H1 (cell line): ENCODE measurements around the gene TEAD4. TPM values are rescaled to one million over a fixed set of nuclear protein-coding genes. Genes with fewer than 3 reads are reported as not detected.

Experiments
- CTCF ChIA-PET: fragments of 300-600 bp; sonication (Branson Sonifier 250); formaldehyde crosslinking; loops from one replicate; lab custom pipeline; 2021; ENCODE audit not compliant: partially characterized antibody; lab: Charles Lee
- POLR2A ChIA-PET: fragments of 300-600 bp; sonication (Branson Sonifier 250); formaldehyde crosslinking; loops from one replicate; lab custom pipeline; 2021; ENCODE audit warnings: inconsistent platforms; ENCODE audit not compliant: partially characterized antibody; lab: Charles Lee
- DNase-seq, 2 experiments: peaks; one replicate each; pipeline versions ENCODE4 v3.0.0 to v3.0.0-alpha.2; 2010 to 2022; ENCODE audit warnings: low spot score in 2 of 2, low read depth in 1 of 2, mixed read lengths in 1 of 2
- FAIRE-seq: peaks from 2 replicates; lab custom pipeline; 2011; peaks lifted over from hg19 to GRCh38; lab: Jason Lieb, UNC
- H2AFZ ChIP-seq: 2 replicates; pipeline ENCODE4 v1.8.1; 2012; ENCODE audit warnings: low read length, inconsistent platforms
- H2AK5ac ChIP-seq: 2 replicates; pipeline ENCODE4 v1.6.1; 2013; ENCODE audit warnings: low read depth, low read length
- H2BK120ac ChIP-seq: replicated peaks from 2 replicates; pipeline ENCODE3; 2013; ENCODE audit warnings: low read depth, low read length, inconsistent platforms
- H2BK12ac ChIP-seq: 2 replicates; pipeline ENCODE4 v1.6.1; 2013; ENCODE audit warnings: low read depth, low read length
- H2BK15ac ChIP-seq: 2 replicates; pipeline ENCODE4 v1.6.1; 2013; ENCODE audit warnings: low read length
- H2BK20ac ChIP-seq: 2 replicates; pipeline ENCODE4 v1.6.1; 2013; ENCODE audit warnings: low read length
- H2BK5ac ChIP-seq: 2 replicates; pipeline ENCODE4 v1.6.1; 2013; ENCODE audit warnings: low read depth, low read length
- H3K14ac ChIP-seq: 2 replicates; pipeline ENCODE4 v1.6.1; 2013; ENCODE audit warnings: inconsistent platforms; ENCODE audit not compliant: insufficient read length
- H3K18ac ChIP-seq: 2 replicates; pipeline ENCODE4 v1.6.1; 2013; ENCODE audit warnings: low read length; ENCODE audit errors: extremely low read depth
- H3K23ac ChIP-seq: 2 replicates; pipeline ENCODE4 v1.6.1; 2013; ENCODE audit warnings: inconsistent platforms; ENCODE audit not compliant: insufficient read length
- H3K23me2 ChIP-seq: 2 replicates; pipeline ENCODE4 v1.6.1; 2013; ENCODE audit warnings: low read depth, low read length
- H3K27ac ChIP-seq: 2 replicates; pipeline ENCODE4 v1.6.1; 2011; ENCODE audit warnings: low read depth, low read length, inconsistent platforms
- H3K27me3 ChIP-seq, 4 experiments: replicated peaks in 1 of 4; 1 replicate in 1 of 4; 2 replicates in 3 of 4; pipeline versions ENCODE4 v1.6.1 to v1.8.1; 2011 to 2013; ENCODE audit warnings: low read length in 3 of 4, mild to moderate bottlenecking in 3 of 4, inconsistent platforms in 2 of 4, mixed read lengths in 2 of 4, moderate library complexity in 1 of 4; ENCODE audit not compliant: control insufficient read depth in 3 of 4, insufficient read depth in 3 of 4; ENCODE audit errors: extremely low read depth in 1 of 4
- H3K36me3 ChIP-seq, 4 experiments: 2 replicates each; pipeline versions ENCODE4 v1.6.1 to v1.8.1; 2011 to 2013; ENCODE audit warnings: mild to moderate bottlenecking in 4 of 4, low read length in 3 of 4, moderate library complexity in 2 of 4, control low read depth in 1 of 4, inconsistent platforms in 1 of 4; ENCODE audit not compliant: insufficient read depth in 4 of 4, control insufficient read depth in 2 of 4
- H3K4ac ChIP-seq: replicated peaks from 2 replicates; pipeline ENCODE3; 2013; ENCODE audit warnings: low read length, low read depth, mixed read lengths, inconsistent platforms; ENCODE audit not compliant: insufficient read length
- H3K4me1 ChIP-seq, 4 experiments: replicated peaks in 1 of 4; 1 replicate in 1 of 4; 2 replicates in 3 of 4; pipeline versions ENCODE4 v1.6.1 to v1.8.1; 2011 to 2013; ENCODE audit warnings: low read length in 3 of 4, inconsistent platforms in 2 of 4, mixed read lengths in 1 of 4; ENCODE audit not compliant: insufficient read depth in 4 of 4, control insufficient read depth in 3 of 4
- H3K4me2 ChIP-seq, 2 experiments: 2 replicates each; pipeline versions ENCODE4 v1.6.1 to v1.8.1; 2011 to 2013; ENCODE audit warnings: low read depth in 2 of 2, low read length in 2 of 2, control low read depth in 1 of 2, inconsistent platforms in 1 of 2, mild to moderate bottlenecking in 1 of 2; ENCODE audit not compliant: insufficient read depth in 1 of 2
- H3K4me3 ChIP-seq, 4 experiments: fragments of 200-600, 300-600 bp in 1 of 4; sonication (generic), shearing (Covaris generic), sonication (Bioruptor Twin) in 1 of 4; 2 replicates each; pipeline versions ENCODE4 v1.5.1 to v1.8.1; 2011 to 2016; ENCODE audit warnings: low read length in 4 of 4, low read depth in 3 of 4, control low read depth in 2 of 4, inconsistent platforms in 2 of 4, mild to moderate bottlenecking in 2 of 4, mixed read lengths in 1 of 4, moderate library complexity in 1 of 4; ENCODE audit not compliant: insufficient read depth in 2 of 4; ENCODE audit errors: extremely low read depth in 1 of 4
- H3K56ac ChIP-seq: replicated peaks from 2 replicates; pipeline ENCODE3; 2013; ENCODE audit warnings: low read depth, mild to moderate bottlenecking, mixed read lengths, low read length, inconsistent platforms; ENCODE audit not compliant: insufficient read length
- H3K79me1 ChIP-seq: 2 replicates; pipeline ENCODE4 v1.6.1; 2013; ENCODE audit warnings: low read depth, low read length, control low read depth
- H3K79me2 ChIP-seq, 2 experiments: 2 replicates each; pipeline versions ENCODE4 v1.6.1 to v1.8.1; 2012 to 2013; ENCODE audit warnings: low read length in 2 of 2, mild to moderate bottlenecking in 2 of 2, inconsistent platforms in 1 of 2; ENCODE audit not compliant: insufficient read depth in 2 of 2, control insufficient read depth in 1 of 2
- H3K9ac ChIP-seq, 4 experiments: replicated peaks in 1 of 4; 1 replicate in 1 of 4; 2 replicates in 3 of 4; pipeline versions ENCODE4 v1.6.1 to v1.8.1; 2011 to 2013; ENCODE audit warnings: low read depth in 3 of 4, low read length in 3 of 4, control low read depth in 2 of 4, mild to moderate bottlenecking in 2 of 4, moderate library complexity in 2 of 4, inconsistent platforms in 1 of 4; ENCODE audit errors: extremely low read depth in 1 of 4
- H3K9me3 ChIP-seq, 2 experiments: 2 replicates each; pipeline versions ENCODE4 v1.6.1 to v1.8.1; 2012 to 2013; ENCODE audit warnings: mild to moderate bottlenecking in 2 of 2, moderate library complexity in 2 of 2, control low read depth in 1 of 2, inconsistent platforms in 1 of 2, low read depth in 1 of 2, low read length in 1 of 2, mixed read lengths in 1 of 2; ENCODE audit not compliant: insufficient read depth in 2 of 2
- H4K20me1 ChIP-seq, 2 experiments: replicated peaks in 1 of 2; 2 replicates each; pipeline versions ENCODE3 to v1.8.1; 2011 to 2013; ENCODE audit warnings: inconsistent platforms in 2 of 2, low read length in 2 of 2, mild to moderate bottlenecking in 1 of 2; ENCODE audit not compliant: insufficient read depth in 2 of 2, control insufficient read depth in 1 of 2
- H4K5ac ChIP-seq: 2 replicates; pipeline ENCODE4 v1.6.1; 2013; ENCODE audit warnings: low read length, low read depth, mixed read lengths, inconsistent platforms; ENCODE audit not compliant: insufficient read length
- H4K8ac ChIP-seq: 2 replicates; pipeline ENCODE4 v1.8.0; 2013; ENCODE audit warnings: mild to moderate bottlenecking, moderate library complexity, low read length, inconsistent platforms; ENCODE audit not compliant: insufficient read depth; ENCODE audit errors: extremely low read depth
- H4K91ac ChIP-seq: replicated peaks from 2 replicates; pipeline ENCODE3; 2013; ENCODE audit warnings: low read length, mixed read lengths, inconsistent platforms; ENCODE audit not compliant: insufficient read length
- ASH2L ChIP-seq: fragments of 200-600, 300-600 bp; sonication (generic); IDR thresholded peaks from one replicate; pipeline ENCODE4 v1.7.1; 2017; ENCODE audit warnings: low read length
- CBX5 ChIP-seq: fragments of 300-800, 300-1000 bp; sonication (generic); IDR thresholded peaks from 2 replicates; pipeline ENCODE4 v1.7.1; 2016; ENCODE audit warnings: antibody characterized with exemption, low read length, low read depth
- FOSL1 ChIP-seq: IDR thresholded peaks from 2 replicates; pipeline ENCODE4 v1.6.1; 2011; ENCODE audit warnings: mild to moderate bottlenecking, low read depth, low read length, moderate library complexity; ENCODE audit not compliant: insufficient read depth
- WGBS, 2 experiments: shearing (Covaris generic) in 1 of 2; methylation state at CpG; one replicate each; pipeline versions ENCODE4 v1.1.6 to v1.1.7; 2013 to 2015; ENCODE audit warnings: low lambda C conversion rate in 2 of 2, mixed read lengths in 2 of 2, inconsistent platforms in 1 of 2, low coverage in 1 of 2, missing lambda C conversion rate in 1 of 2; ENCODE audit not compliant: insufficient replicate concordance in 2 of 2, insufficient coverage in 1 of 2, insufficient read length in 1 of 2; ENCODE audit errors: extremely low coverage in 1 of 2, missing lambda C conversion rate in 1 of 2; 5-methylcytosine and 5-hydroxymethylcytosine counted together
- polyA plus RNA-seq, 7 experiments: library from polyadenylated mRNA; depleted of rRNA in 3 of 7; stranded (reverse) in 5 of 7; unstranded in 2 of 7; fragments of >200 nt in 5 of 7; fragments of 200-250 nt in 2 of 7; gene quantifications; 1 replicate in 5 of 7; 2 replicates in 1 of 7; 4 replicates in 1 of 7; pipeline versions ENCODE4 v1.2.1 to v1.2.3, GENCODE V29; 2011 to 2013; ENCODE audit warnings: missing spikeins in 2 of 7, mixed read lengths in 2 of 7
- total RNA-seq: library from RNA; stranded (reverse); fragmentation: NEBNext Ultra II Directional; extraction: Animal tissue kit (Norgen Biotek cat#: 25700); gene quantifications from 2 replicates; pipeline ENCODE4 v1.2.1, GENCODE V29; 2021

Gene TEAD4
- total and polyA plus RNA-seq, 2 of the 8 experiments (the other 6 are each of a cell fraction or from before 2014, with no cell fraction given), result 56.7 to 116 TPM

DNA sequence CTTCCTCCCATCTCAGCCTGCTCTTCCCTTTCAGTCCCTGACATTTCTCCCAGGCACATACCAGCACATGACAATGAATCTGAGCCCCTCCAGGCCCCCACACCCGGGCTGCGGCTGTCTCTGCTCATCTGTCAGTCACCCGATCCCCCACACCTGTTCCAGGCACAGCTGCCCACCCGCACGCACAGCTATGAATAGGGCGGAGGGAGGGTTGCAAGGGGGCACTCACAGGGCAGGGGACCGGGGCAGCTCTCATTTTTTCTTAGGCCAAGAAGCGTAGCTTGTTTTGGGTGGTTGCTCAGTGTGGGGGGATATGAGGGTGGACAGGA lies 74.3 kb downstream of the TEAD4 start:
- ChIA-PET POLR2A (interaction anchor here (1.0 to 1.9 kb wide), 8 partner anchors 11 to 143 kb away, joined by 3 to 7 read pairs (median 4); partner anchors contain the start of genes TEAD4 and TULP3), CTCF (interaction anchor here (0.7 to 4.3 kb wide), 41 partner anchors 9 to 242 kb away, joined by 3 to 30 read pairs (median 5); partner anchors contain the start of gene TEX52)
- Histone ChIP-seq H3K56ac (no peak overlapping the region), H4K5ac (no peak overlapping the region), H2BK5ac (no peak overlapping the region; the same call in 1 of the 2 replicates), H3K79me1 (peaks cover 4% of the 10 kb centered on the region), H3K23ac (no peak overlapping the region), H2BK15ac (no peak overlapping the region), H2BK12ac (no peak overlapping the region), H3K14ac (no peak overlapping the region), H3K4ac (no peak overlapping the region), H2BK20ac (no peak overlapping the region), H3K27ac (no peak overlapping the region), H3K4me2 (no peak overlapping the region), H3K4me1 (no peaks in the 10 kb centered on the region; a peak in 3 of 7 replicates), H3K18ac (no peak overlapping the region), H3K9me3 (no peaks in the 10 kb centered on the region), H4K20me1 (peaks cover 2 to 14% of the 10 kb centered on the region in 2 experiments), H3K36me3 (peaks cover 8 to 21% (median 18%) of the 10 kb centered on the region in 4 experiments), H2AFZ (no peak overlapping the region), H2BK120ac (no peak overlapping the region), H3K9ac (no peak overlapping the region), H3K23me2 (no peaks in the 10 kb centered on the region), H4K91ac (no peak overlapping the region), H3K79me2 (no peaks in the 10 kb centered on the region), H2AK5ac (no peak overlapping the region), H4K8ac (no peak overlapping the region), H3K4me3 (no peak overlapping the region), H3K27me3 (no peaks in the 10 kb centered on the region)
- DNase-seq, result no peak
- no peak for FAIRE-seq
- no peak for TF ChIP-seq FOSL1
- no peak for TF ChIP-seq CBX5
- no peak for TF ChIP-seq ASH2L
- WGBS, 2 experiments, result 69% methylated on average over 8 of the region's 8 CpGs; no CpG with 5 or more reads in 1 of the 2 experiments
